Stimulated activated CD8-positive, alpha-beta memory T cell treated with anti-CD3 and anti-CD28 coated beads, Interleukin-12 subunit alpha, Interleukin-12 subunit beta, amount 100 ng/mL, for 24 hours (primary cell): ENCODE measurements around the gene AOX1.
"Not testable (repeated sequence)": the region's sequence is repeated elsewhere in the genome, so short reads cannot be mapped to it uniquely, and the experiment has no call there.

Experiments
- DNase-seq: peaks from one replicate; pipeline ENCODE4 v3.0.0-alpha.2; 2020; ENCODE audit errors: extremely low read depth

AOX1 gene

GRCh38 chr2:200585730-200586643 is at the start of gene AOX1:
Gene AOX1 (plus strand): TSS chr2:200586014. CDS start chr2:200586109, 95 bp downstream.
- DNase-seq = no peak

GRCh38 chr2:200538139-200538538 is 47.7 kb upstream of the AOX1 start:
- DNase-seq = no peak

GRCh38 chr2:200540793-200541192 is 45.0 kb upstream of the AOX1 start:
- no peak for DNase-seq

- not testable (repeated sequence) for DNase-seq
Observed at GRCh38 chr2:200566596-200566995, 19.2 kb upstream of the AOX1 start.

- DNase-seq = no peak
Observed at GRCh38 chr2:200567932-200568331, 17.9 kb upstream of the AOX1 start.

GRCh38 chr2:200575957-200576356 is 9.9 kb upstream of the AOX1 start:
- no peak for DNase-seq

GRCh38 chr2:200577027-200577426 is 8.8 kb upstream of the AOX1 start:
- no peak for DNase-seq

- DNase-seq = no peak
Observed at GRCh38 chr2:200578778-200579177, 7.0 kb upstream of the AOX1 start.

- DNase-seq = no peak
Observed at GRCh38 chr2:200584639-200585038, 1.2 kb upstream of the AOX1 start.

GRCh38 chr2:200585340-200585729 is 479 bp upstream of the AOX1 start:
- DNase-seq = no peak

- DNase-seq = no peak
Observed at GRCh38 chr2:200586644-200586975, 796 bp downstream of the AOX1 start.

- DNase-seq = no peak
Observed at GRCh38 chr2:200587007-200587616, 1.3 kb downstream of the AOX1 start.

GRCh38 chr2:200588076-200588678 is 2.4 kb downstream of the AOX1 start:
- DNase-seq = no peak

GRCh38 chr2:200590090-200590489 is 4.3 kb downstream of the AOX1 start:
- no peak for DNase-seq

- DNase-seq = no peak
Observed at GRCh38 chr2:200591308-200591707, 5.5 kb downstream of the AOX1 start.

- no peak for DNase-seq
Observed at GRCh38 chr2:200592406-200593075, 6.7 kb downstream of the AOX1 start.

GRCh38 chr2:200593905-200594304 is 8.1 kb downstream of the AOX1 start:
- DNase-seq = no peak

- no peak for DNase-seq
Observed at GRCh38 chr2:200595913-200596312, 10.1 kb downstream of the AOX1 start.

- DNase-seq = no peak
Observed at GRCh38 chr2:200596774-200597570, 11.2 kb downstream of the AOX1 start.

GRCh38 chr2:200599206-200599605 is 13.4 kb downstream of the AOX1 start:
- DNase-seq = no peak

GRCh38 chr2:200600549-200601225 is 14.9 kb downstream of the AOX1 start:
- no peak for DNase-seq
